GM21723 (cell line): Measurements from ENCODE around the gene IP6K3.

Experiments
- ATAC-seq: cut with Tn5 transposase; IDR thresholded peaks from one replicate; pipeline ENCODE4 v1.9.1; 2021; ENCODE audit warnings: mild to moderate bottlenecking, moderate library complexity; ENCODE audit not compliant: unreplicated experiment

Gene IP6K3

GRCh38 chr6:33725891-33726673, 20.6 kb downstream of the IP6K3 start:
- no peak for ATAC-seq

- no peak for ATAC-seq
Measured at GRCh38 chr6:33725222-33725621, 21.5 kb downstream of the IP6K3 start.

- ATAC-seq = no peak
Measured at GRCh38 chr6:33724102-33725023, 22.3 kb downstream of the IP6K3 start.

- no peak for ATAC-seq
Measured at GRCh38 chr6:33723371-33724085, 23.2 kb downstream of the IP6K3 start.

- no peak for ATAC-seq
Measured at GRCh38 chr6:33722103-33722623, 24.5 kb downstream of the IP6K3 start.

- ATAC-seq = no peak
Measured at GRCh38 chr6:33721508-33721907, 25.2 kb downstream of the IP6K3 start.

- ATAC-seq = no peak
Measured at GRCh38 chr6:33720998-33721397, 25.7 kb downstream of the IP6K3 start.

- no peak for ATAC-seq
Measured at GRCh38 chr6:33719326-33719987, 27.2 kb downstream of the IP6K3 start.

GRCh38 chr6:33718713-33719112, 28.0 kb downstream of the IP6K3 start:
- no peak for ATAC-seq

- no peak for ATAC-seq
Measured at GRCh38 chr6:33717934-33718455, 28.7 kb downstream of the IP6K3 start.

GRCh38 chr6:33716890-33717632, 29.6 kb downstream of the IP6K3 start:
- no peak for ATAC-seq

GRCh38 chr6:33716379-33716778, 30.3 kb downstream of the IP6K3 start:
- no peak for ATAC-seq

- ATAC-seq = no peak
Measured at GRCh38 chr6:33714385-33715040, 32.2 kb downstream of the IP6K3 start.

GRCh38 chr6:33713786-33714185, 32.9 kb downstream of the IP6K3 start:
- ATAC-seq = no peak

GRCh38 chr6:33712914-33713313, 33.8 kb downstream of the IP6K3 start:
- ATAC-seq = no peak

- ATAC-seq = peak; percentile 81
Measured at GRCh38 chr6:33711140-33712129, 35.3 kb downstream of the IP6K3 start, which contains the start of gene UQCC2. Gene UQCC2 (minus strand): TSS chr6:33711700. CDS start chr6:33711686, 14 bp downstream.

- ATAC-seq = no peak
Measured at GRCh38 chr6:33710296-33711121, 36.2 kb downstream of the IP6K3 start.
